Sciatic nerve (tissue), 2 donors: ENCODE measurements around the gene SMC1B. TPM values are rescaled to one million over a fixed set of nuclear protein-coding genes. Genes with fewer than 3 reads are reported as not detected.
"Not testable (repeated sequence)": the region's sequence is repeated elsewhere in the genome, so short reads cannot be mapped to it uniquely, and the experiment has no call there.

Experiments
- ATAC-seq: fragments of 200-7000 bp; cut with Tn5 transposase; one replicate; pipeline ENCODE4 v1.9.1; 2020; ENCODE audit warnings: mild to moderate bottlenecking, moderate library complexity
- DNase-seq: peaks from one replicate; pipeline ENCODE4 v3.0.0-alpha.2; 2020; ENCODE audit warnings: low spot score
- intact Hi-C: fragments of 100-400 bp; cut with DNase I; formaldehyde crosslinking; loops from one replicate; pipeline ENCODE4 v1.14.2; 2022
- total RNA-seq: library from RNA; stranded (reverse); fragmentation: NEBNext Ultra II Directional; extraction: Animal tissue kit (Norgen Biotek cat#: 25700); gene quantifications from one replicate; pipeline ENCODE4 v1.2.1, GENCODE V29; 2021
- donor health status: DM: no; HTN: no; CAD: no.
- donor health status: DM: no; HTN: no; CAD: no.

Gene SMC1B
- total RNA-seq, 1 donor from 2014 or later = not detected

GRCh38 chr22:45376703-45377102 lies 36.7 kb downstream of the SMC1B start:
- ATAC-seq = peak; percentile 61
- intact Hi-C loops = no loop called here
- peak; percentile 61 for DNase-seq

DNA sequence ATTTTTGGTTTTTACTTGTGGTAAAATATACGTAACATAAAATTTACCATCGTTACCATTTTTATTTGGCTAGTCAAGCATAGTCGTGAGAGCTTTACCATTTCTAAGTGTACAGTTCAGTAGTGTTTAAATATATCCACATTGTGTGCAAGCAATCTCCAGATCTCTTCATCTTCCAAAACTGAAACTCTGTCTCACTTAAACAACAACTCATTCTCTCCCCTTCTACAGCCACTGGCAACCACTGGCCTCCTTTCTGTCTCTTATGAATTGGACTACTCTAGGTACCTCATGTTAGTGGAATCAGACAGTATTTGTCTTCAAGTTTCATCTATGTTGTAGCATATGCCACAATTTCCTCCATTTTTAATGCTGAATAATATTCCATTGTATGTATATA lies 37.4 kb downstream of the SMC1B start:
- intact Hi-C loops = no loop called here
- DNase-seq (no peak), ATAC-seq (no peak)

DNA sequence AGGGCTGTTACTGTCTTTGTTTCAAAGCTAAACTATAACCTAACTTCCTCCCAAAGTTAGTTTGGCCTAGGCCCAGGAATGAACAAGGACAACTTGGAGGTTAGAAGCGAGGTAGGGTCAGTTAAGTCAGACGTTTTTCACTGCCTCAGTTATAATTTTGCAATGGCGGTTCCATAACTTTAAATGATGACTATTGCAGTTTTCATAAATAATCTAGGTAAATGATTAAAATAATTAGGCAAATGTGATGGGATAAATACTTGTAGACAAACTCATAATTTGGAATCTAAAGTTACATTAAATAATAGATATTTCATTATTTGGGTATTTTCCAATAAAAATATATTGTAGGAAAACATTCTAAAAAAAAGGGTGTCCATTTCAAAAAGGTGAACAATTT lies 39.8 kb downstream of the SMC1B start:
- intact Hi-C loops, DNase-seq, ATAC-seq: not testable (repeated sequence)

DNA sequence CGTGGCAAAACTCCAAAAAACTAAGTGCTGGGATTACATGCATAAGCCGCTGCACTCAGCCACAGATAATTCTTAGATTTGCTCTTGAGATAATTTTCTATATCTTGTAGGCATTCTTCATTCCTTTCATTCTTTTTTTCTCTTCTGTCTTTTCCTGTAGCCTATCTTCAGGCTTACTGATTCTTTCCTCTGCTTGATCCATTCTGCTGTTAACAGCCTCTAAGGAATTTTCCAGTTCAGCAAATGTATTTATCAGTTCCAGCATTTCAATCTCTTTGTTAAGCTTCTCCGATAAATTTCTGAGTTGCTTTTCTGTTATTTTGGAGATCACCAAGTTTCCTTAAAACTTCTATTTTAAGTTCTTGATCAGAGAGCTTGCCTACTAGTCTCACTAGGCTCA lies 46.7 kb downstream of the SMC1B start:
- no peak for DNase-seq
- no peak for ATAC-seq
- intact Hi-C loops = no loop called here

DNA sequence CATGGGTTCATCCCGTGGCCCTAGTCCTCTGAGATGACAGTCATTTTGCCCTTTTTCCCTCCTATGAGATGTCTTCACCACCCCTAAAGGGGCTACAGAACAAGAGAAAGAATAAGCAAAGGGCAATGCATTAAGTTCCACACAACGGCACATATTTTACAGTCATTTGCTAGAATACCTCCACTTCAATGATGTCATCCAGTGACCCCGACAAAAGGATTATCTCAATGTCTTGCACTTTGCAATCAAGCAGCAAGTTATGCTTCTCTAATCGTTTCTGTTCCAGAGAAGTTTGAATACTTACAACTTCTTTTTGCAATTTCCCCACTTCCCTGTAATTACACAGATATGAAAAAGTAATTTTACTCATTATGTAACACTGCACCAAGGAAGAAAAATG lies 53.8 kb downstream of the SMC1B start:
- intact Hi-C loops = loop anchor here (5.0 kb wide), 1 partner anchor 873 kb away; no protein-coding TSS in a partner anchor
- DNase-seq (no peak), ATAC-seq (no peak)

DNA sequence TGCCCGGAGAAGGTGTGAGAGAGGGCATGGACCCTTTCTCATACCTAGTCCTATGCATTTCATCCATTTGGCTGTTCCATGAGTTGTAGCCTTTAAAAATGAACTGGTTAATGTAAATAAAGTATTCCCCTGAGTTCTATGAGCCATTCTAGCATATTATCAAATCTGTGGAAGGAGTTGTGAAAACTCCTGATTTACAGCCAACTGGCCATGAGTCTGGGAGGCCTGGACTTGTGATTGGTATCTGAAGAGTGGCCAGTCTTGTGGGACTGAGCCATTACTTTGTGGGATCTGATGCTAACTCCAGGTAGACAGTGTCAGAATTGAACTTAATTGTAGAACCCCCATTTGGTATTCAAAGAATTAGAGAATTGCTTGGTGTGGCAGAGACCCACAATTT lies 55.3 kb downstream of the SMC1B start:
- intact Hi-C loops = loop anchor here (5.0 kb wide), 1 partner anchor 874 kb away; no protein-coding TSS in a partner anchor
- no peak for DNase-seq
- no peak for ATAC-seq

GRCh38 chr22:45357490-45357889 lies 55.9 kb downstream of the SMC1B start:
- no peak for ATAC-seq
- intact Hi-C loops = loop anchor here (5.0 kb wide), 1 partner anchor 875 kb away; no protein-coding TSS in a partner anchor
- no peak for DNase-seq

GRCh38 chr22:45353786-45354185 lies 59.6 kb downstream of the SMC1B start:
- intact Hi-C loops = no loop called here
- ATAC-seq = no peak
- DNase-seq = no peak

- intact Hi-C loops, DNase-seq, ATAC-seq: not testable (repeated sequence)
These were observed 60.6 kb downstream of the SMC1B start for GRCh38 chr22:45352757-45353156.

GRCh38 chr22:45351956-45352355 lies 61.4 kb downstream of the SMC1B start:
- ATAC-seq (no peak), DNase-seq (no peak)
- intact Hi-C loops = no loop called here

DNA sequence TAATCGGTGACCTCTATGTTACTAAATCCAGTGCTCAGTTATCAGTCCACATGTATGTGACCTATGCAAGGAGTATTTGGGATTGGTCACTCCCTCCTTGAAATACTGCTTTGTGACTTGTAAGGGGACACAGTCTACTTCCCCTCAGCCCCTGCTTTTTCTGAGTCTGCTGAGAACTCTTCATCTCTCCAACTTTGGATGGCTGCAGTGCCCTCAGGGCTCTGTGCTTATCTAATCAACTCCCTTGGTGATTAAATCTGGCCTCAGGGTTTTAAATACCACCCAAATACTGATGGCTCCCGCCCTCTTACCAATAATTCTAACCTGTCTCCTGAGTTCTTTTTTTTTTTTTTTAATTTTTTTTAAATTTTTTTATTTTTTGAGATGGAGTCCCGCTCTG lies 63.5 kb downstream of the SMC1B start:
- intact Hi-C loops = no loop called here
- no peak for DNase-seq
- no peak for ATAC-seq

DNA sequence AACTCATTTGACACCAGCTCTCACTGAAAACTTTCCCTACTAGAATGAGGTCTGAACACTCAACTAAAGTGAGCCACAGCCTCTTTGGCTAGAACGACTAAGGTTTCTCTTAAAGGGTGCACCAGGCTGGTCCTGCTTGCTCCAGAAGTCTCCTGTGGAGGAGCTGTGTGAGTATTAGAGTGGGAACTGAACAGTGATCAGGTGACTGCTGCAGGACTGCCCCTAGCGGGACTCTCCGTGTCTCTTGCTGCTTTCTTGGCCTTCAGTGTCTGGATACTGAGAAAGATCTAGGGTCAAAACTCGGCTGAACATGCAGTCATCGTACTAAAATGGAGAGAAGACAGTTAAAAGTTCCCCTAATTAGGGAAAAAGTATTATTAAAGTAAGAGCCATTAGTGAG lies 69.1 kb downstream of the SMC1B start:
- intact Hi-C loops = no loop called here
- DNase-seq (no peak), ATAC-seq (peak; percentile 69)

- ATAC-seq = no peak
- intact Hi-C loops = no loop called here
- DNase-seq = no peak
These were observed 70.3 kb downstream of the SMC1B start for GRCh38 chr22:45343143-45343542.

GRCh38 chr22:45341498-45341897 lies 71.9 kb downstream of the SMC1B start:
- DNase-seq (no peak), ATAC-seq (peak; percentile 51)
- intact Hi-C loops = no loop called here

DNA sequence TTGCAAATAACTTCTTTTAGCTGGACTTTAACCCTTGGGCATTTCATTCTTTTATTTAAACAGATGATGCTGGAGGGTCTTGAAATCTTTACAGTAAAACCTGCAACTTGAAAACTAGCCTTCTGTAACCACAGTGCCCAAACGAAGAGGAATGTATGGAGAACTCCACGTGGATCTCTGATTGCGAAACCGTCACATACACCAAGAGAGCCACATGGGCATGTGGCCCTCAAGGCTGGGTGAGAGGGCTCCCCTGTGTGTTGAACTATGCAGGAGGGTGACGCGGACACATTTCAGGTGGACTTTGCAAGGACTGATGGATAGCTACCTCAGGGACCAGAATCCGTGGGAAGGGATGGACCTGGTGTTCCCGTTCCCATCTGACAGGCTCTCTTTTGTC lies 73.1 kb downstream of the SMC1B start:
- ATAC-seq = no peak
- intact Hi-C loops = no loop called here
- DNase-seq = no peak

GRCh38 chr22:45338795-45339194 lies 74.6 kb downstream of the SMC1B start:
- ATAC-seq (no peak), DNase-seq (no peak)
- intact Hi-C loops = no loop called here

- ATAC-seq = no peak
These were observed 75.9 kb downstream of the SMC1B start for GRCh38 chr22:45337536-45337935.

DNA sequence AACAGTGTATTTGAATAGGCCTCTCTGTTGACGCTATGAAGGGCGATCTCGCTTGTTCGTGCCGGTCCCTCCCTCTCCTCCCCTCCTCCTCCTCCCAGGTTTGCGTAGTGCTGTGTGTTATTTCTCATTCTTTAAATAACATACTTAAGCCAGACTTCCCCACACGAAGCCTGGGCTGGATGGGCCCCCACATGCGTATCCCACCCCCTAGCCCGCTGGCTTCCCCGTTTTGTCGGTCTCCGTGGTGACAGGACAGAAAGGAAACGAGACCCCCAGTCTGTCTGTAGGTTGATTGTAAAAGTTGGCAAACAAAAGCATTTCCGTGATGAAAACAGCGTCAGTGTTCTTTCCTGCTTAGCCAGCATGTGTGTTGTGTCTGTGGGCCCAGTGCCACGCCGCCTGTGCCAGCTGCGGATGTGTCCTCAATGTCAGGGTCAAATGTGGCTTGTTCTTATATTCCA lies 76.4 kb downstream of the SMC1B start:
- no peak for DNase-seq
- intact Hi-C loops = no loop called here
- peak; percentile 76 for ATAC-seq

More at GRCh38 chr22:45337536-45337935, 75.9 kb downstream of the SMC1B start:
- DNase-seq = no peak
- intact Hi-C loops = no loop called here

DNA sequence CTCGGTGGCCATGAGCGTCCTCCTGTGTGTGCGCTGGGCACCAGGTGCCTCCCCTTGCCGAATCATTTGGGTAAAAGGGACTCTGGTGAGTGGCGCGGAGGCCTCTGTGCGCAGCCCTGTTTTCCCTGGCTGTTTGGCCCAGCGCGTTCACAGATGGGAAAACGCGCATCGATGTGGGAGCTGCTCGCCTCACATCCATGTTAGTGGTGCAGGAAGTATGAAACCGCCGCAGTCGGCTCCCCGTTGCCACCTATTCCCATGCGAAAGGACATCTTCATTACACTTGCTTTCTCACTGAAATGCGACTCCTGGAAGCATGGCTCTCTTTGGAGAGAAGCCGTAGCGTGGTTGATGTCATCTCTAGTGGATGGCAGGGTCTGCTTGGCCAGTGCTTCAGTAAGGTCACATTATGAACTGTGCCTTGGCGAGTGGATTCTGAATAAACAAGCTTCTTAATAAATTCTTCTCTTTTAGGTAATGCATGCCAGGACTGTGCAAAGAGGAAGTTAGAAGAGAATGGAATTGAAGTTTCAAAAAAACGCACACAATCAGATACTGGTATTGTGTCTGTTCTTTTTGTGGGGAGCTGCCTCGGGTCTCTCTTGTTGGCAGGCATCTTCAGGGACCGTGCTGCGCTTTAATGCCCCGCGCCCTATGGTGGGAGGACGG lies 77.4 kb downstream of the SMC1B start:
- DNase-seq (no peak), ATAC-seq (no peak)
- intact Hi-C loops = no loop called here

GRCh38 chr22:45335021-45335818 lies 78.2 kb downstream of the SMC1B start:
- ATAC-seq = peak; percentile 38
- intact Hi-C loops = no loop called here
- no peak for DNase-seq
